HUES64 (cell line): Measurements from ENCODE around the gene ADGRF1. TPM values are rescaled to one million over a fixed set of nuclear protein-coding genes. Genes with fewer than 3 reads are reported as not detected.
"Not testable (repeated sequence)": the region's sequence is repeated elsewhere in the genome, so short reads cannot be mapped to it uniquely, and the experiment has no call there.

ENCODE experiments used
- H3K27ac ChIP-seq: 2 replicates; pipeline ENCODE4 v1.7.0; 2013; ENCODE audit warnings: low read depth, low read length, inconsistent platforms
- H3K27me3 ChIP-seq: 2 replicates; pipeline ENCODE4 v1.6.1; 2013; ENCODE audit warnings: mild to moderate bottlenecking, low read length; ENCODE audit not compliant: insufficient read depth
- H3K36me3 ChIP-seq: 2 replicates; pipeline ENCODE4 v1.6.1; 2013; ENCODE audit warnings: mild to moderate bottlenecking, low read length; ENCODE audit not compliant: insufficient read depth
- H3K4me1 ChIP-seq: 2 replicates; pipeline ENCODE4 v1.6.1; 2013; ENCODE audit warnings: mild to moderate bottlenecking, low read length, moderate library complexity; ENCODE audit not compliant: insufficient read depth
- H3K4me3 ChIP-seq: 2 replicates; pipeline ENCODE4 v1.5.1; 2013; ENCODE audit warnings: mild to moderate bottlenecking, low read length, moderate library complexity
- H3K9ac ChIP-seq: 2 replicates; pipeline ENCODE4 v1.6.1; 2013; ENCODE audit warnings: mild to moderate bottlenecking, low read depth, low read length
- H3K9me3 ChIP-seq: 2 replicates; pipeline ENCODE4 v1.6.1; 2013; ENCODE audit warnings: low read depth, low read length; ENCODE audit not compliant: insufficient read depth
- WGBS: fragments of 150-250, 120-280 bp; methylation state at CpG from one replicate; pipeline ENCODE4 v1.1.7; 2013; ENCODE audit warnings: missing lambda C conversion rate; 5-methylcytosine and 5-hydroxymethylcytosine counted together
- polyA plus RNA-seq, 2 experiments: library from polyadenylated mRNA; stranded (reverse); fragments of 50-300 nt; gene quantifications; one replicate each; pipeline ENCODE4 v1.2.3, GENCODE V29; 2013

The ADGRF1 gene
- polyA plus RNA-seq (2013, experiment 1 of 2): not detected
- polyA plus RNA-seq (2013, experiment 2 of 2): not detected

GRCh38 chr6:47042275-47042791 lies at the start of gene ADGRF1:
Gene ADGRF1 (minus strand): TSS chr6:47042332. CDS start chr6:47029061, 13,271 bp downstream.
- Histone ChIP-seq H3K4me1 (peaks cover 7% of the 10 kb centered on the region; the same call in 1 of the 2 replicates), H3K36me3 (no peaks in the 10 kb centered on the region), H3K27me3 (no peaks in the 10 kb centered on the region), H3K4me3 (no peak within 1 kb of the TSS), H3K9me3 (no peaks in the 10 kb centered on the region), H3K9ac (no peak within 1 kb of the TSS), H3K27ac (no peak within 1 kb of the TSS)
- WGBS: 88% methylated on average over 1 of the region's 3 CpGs

GRCh38 chr6:47090881-47091280 lies 48.7 kb upstream of the ADGRF1 start:
- H3K27ac ChIP-seq: no peak overlapping the region
- 97% methylated on average over 6 of the region's 6 CpGs for WGBS
- peaks cover 3% of the 10 kb centered on the region; the same call in 1 of the 2 replicates for H3K4me1 ChIP-seq
- H3K9me3 ChIP-seq: no peaks in the 10 kb centered on the region
- H3K36me3 ChIP-seq: no peaks in the 10 kb centered on the region
- H3K27me3 ChIP-seq: no peaks in the 10 kb centered on the region
- H3K4me3 ChIP-seq: no peak overlapping the region
- H3K9ac ChIP-seq: no peak overlapping the region

- H3K27ac ChIP-seq, H3K9me3 ChIP-seq, H3K27me3 ChIP-seq, H3K36me3 ChIP-seq, H3K9ac ChIP-seq, H3K4me1 ChIP-seq, H3K4me3 ChIP-seq: not testable (repeated sequence)
- WGBS: 92% methylated on average over 4 of the region's 4 CpGs
Observed at GRCh38 chr6:47089473-47089872, 47.3 kb upstream of the ADGRF1 start.

GRCh38 chr6:47086051-47086770 lies 44.1 kb upstream of the ADGRF1 start:
- 90% methylated on average over 4 of the region's 4 CpGs for WGBS
- Histone ChIP-seq H3K27ac (no peak overlapping the region), H3K27me3 (no peaks in the 10 kb centered on the region), H3K36me3 (no peaks in the 10 kb centered on the region), H3K9ac (no peak overlapping the region), H3K4me1 (no peaks in the 10 kb centered on the region), H3K4me3 (no peak overlapping the region), H3K9me3 (no peaks in the 10 kb centered on the region)

GRCh38 chr6:47084610-47085009 lies 42.5 kb upstream of the ADGRF1 start:
- H3K9ac ChIP-seq: no peak overlapping the region
- WGBS: 90% methylated on average over 2 of the region's 2 CpGs

GRCh38 chr6:47083586-47084047 lies 41.5 kb upstream of the ADGRF1 start:
- 90% methylated on average over 3 of the region's 3 CpGs for WGBS

More at GRCh38 chr6:47084610-47085009, 42.5 kb upstream of the ADGRF1 start:
- Histone ChIP-seq H3K4me3 (no peak overlapping the region), H3K36me3 (no peaks in the 10 kb centered on the region), H3K9me3 (no peaks in the 10 kb centered on the region), H3K4me1 (no peaks in the 10 kb centered on the region), H3K27ac (no peak overlapping the region), H3K27me3 (no peaks in the 10 kb centered on the region)

GRCh38 chr6:47080083-47080596 lies 38.0 kb upstream of the ADGRF1 start:
- H3K9ac ChIP-seq: no peak overlapping the region
- 92% methylated on average over 5 of the region's 5 CpGs for WGBS
- no peak overlapping the region for H3K27ac ChIP-seq
- no peaks in the 10 kb centered on the region for H3K4me1 ChIP-seq
- H3K9me3 ChIP-seq: no peaks in the 10 kb centered on the region
- no peak overlapping the region for H3K4me3 ChIP-seq
- H3K27me3 ChIP-seq: no peaks in the 10 kb centered on the region
- no peaks in the 10 kb centered on the region for H3K36me3 ChIP-seq

More at GRCh38 chr6:47083586-47084047, 41.5 kb upstream of the ADGRF1 start:
- H3K4me3 ChIP-seq: no peak overlapping the region
- no peak overlapping the region for H3K27ac ChIP-seq
- H3K9ac ChIP-seq: no peak overlapping the region
- no peaks in the 10 kb centered on the region for H3K4me1 ChIP-seq
- H3K36me3 ChIP-seq: no peaks in the 10 kb centered on the region
- H3K9me3 ChIP-seq: no peaks in the 10 kb centered on the region
- H3K27me3 ChIP-seq: no peaks in the 10 kb centered on the region

GRCh38 chr6:47079638-47080037 lies 37.5 kb upstream of the ADGRF1 start:
- no peaks in the 10 kb centered on the region for H3K9me3 ChIP-seq
- H3K27ac ChIP-seq: no peak overlapping the region
- no peak overlapping the region for H3K9ac ChIP-seq
- no peaks in the 10 kb centered on the region for H3K4me1 ChIP-seq
- H3K36me3 ChIP-seq: no peaks in the 10 kb centered on the region
- H3K27me3 ChIP-seq: no peaks in the 10 kb centered on the region
- no peak overlapping the region for H3K4me3 ChIP-seq
- WGBS: 86% methylated on average over 7 of the region's 7 CpGs

GRCh38 chr6:47078991-47079390 lies 36.9 kb upstream of the ADGRF1 start:
- no peak overlapping the region for H3K4me3 ChIP-seq
- H3K9ac ChIP-seq: no peak overlapping the region
- WGBS: 80% methylated on average over 6 of the region's 6 CpGs
- no peaks in the 10 kb centered on the region for H3K4me1 ChIP-seq
- no peaks in the 10 kb centered on the region for H3K36me3 ChIP-seq
- no peaks in the 10 kb centered on the region for H3K9me3 ChIP-seq
- no peaks in the 10 kb centered on the region for H3K27me3 ChIP-seq
- H3K27ac ChIP-seq: no peak overlapping the region

- H3K9me3 ChIP-seq: no peaks in the 10 kb centered on the region
- WGBS: 89% methylated on average over 8 of the region's 9 CpGs
- H3K4me1 ChIP-seq: no peaks in the 10 kb centered on the region
- no peak overlapping the region for H3K9ac ChIP-seq
- H3K27ac ChIP-seq: no peak overlapping the region
- no peaks in the 10 kb centered on the region for H3K36me3 ChIP-seq
- H3K4me3 ChIP-seq: no peak overlapping the region
- H3K27me3 ChIP-seq: no peaks in the 10 kb centered on the region
Observed at GRCh38 chr6:47076422-47077344, 34.6 kb upstream of the ADGRF1 start.
